ENCODE data around the gene KLHL29.

DNA sequence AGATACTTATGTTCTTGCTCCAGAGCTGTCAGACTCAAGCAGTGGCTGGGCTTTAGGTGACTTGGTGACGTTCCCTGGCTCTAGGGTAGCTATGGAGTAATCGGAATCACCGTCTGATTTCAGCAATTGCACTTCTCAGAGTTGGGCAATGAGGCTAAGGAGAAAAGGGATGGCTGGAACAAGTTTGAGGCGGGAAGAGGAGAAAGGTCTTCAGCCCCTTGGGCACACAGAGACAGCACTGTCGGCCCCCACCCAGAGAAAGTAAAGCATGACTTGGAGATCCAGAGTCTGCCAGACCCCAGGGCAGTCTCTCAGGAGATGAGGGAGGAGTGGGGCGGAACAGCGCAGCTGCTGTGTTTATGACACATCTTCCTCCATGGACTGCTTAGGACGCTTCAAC is 114.5 kb downstream of the KLHL29 start:
- TF ChIP-seq EZH2phosphoT487 (IDR thresholded peaks at IDR 0.05; ENCODE audit: insufficient read depth, low read depth) = no peak
- no peak for TF ChIP-seq EZH2 (IDR thresholded peaks at IDR 0.05; ENCODE audit: insufficient read depth, poor library complexity, severe bottlenecking)

All from GM23248 (cell line).